GM18498 (cell line): ENCODE data around the gene CIITA.

Source experiments
- ATAC-seq: cut with Tn5 transposase; IDR thresholded peaks from one replicate; pipeline ENCODE4 v1.9.1; 2021; ENCODE audit warnings: mild to moderate bottlenecking, moderate library complexity; ENCODE audit not compliant: unreplicated experiment

The CIITA gene

DNA sequence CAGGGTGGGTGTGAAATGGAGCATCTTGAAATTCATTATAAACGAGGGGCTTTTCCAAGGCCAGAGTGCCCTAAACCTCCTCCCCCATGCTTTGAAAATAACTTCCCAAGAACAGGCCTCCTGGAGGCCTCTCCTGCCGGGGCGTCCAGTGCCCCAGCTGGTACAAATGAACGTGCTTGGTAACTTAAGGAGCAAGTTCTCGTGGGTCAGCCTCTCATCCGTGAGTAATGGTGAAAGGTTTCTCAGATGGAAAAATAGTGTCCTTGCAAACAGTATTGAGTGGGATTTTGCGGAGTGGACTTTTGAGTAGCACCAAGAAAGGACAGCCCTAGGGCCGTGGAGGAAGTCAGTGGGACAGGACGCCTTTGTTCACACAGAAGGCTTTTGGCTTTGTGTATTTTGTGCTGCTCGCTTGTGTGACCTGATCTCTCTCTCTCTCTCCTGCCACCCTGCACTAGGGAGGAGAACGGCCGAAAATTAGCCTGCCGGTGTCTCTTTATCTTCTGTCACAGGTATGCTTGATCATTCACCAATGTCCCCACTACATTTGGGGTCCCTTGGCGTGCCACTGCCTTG lies 102.0 kb downstream of the CIITA start:
- ATAC-seq, result no peak

- ATAC-seq, result no peak
Measured at GRCh38 chr16:10979717-10980601, 103.0 kb downstream of the CIITA start.

- no peak for ATAC-seq
Measured at GRCh38 chr16:10980813-10981212, 103.8 kb downstream of the CIITA start.

DNA sequence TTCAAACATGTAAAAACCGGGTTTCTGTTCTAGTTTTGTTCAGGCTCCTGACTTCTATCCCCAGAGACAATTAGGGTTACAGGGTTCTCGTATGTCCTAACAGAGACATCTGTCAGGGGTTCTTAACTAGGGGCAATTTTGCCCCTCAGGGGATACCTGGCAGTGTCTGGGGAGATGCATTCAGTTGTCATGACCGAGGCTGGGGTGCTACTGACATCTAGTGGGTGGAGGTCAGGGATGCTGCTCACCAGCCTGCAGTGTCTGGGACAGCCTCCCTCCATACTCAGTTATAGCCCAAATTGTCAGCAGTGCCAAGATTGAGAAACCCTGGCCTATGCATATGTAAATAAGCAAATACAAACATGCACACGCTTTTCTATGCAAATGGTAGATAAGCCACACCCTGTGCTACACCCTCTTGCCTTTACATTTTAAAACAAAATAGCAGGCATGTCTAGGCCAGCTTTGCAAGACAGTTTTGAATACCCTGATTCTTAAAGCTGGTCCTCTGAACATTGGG lies 104.8 kb downstream of the CIITA start:
- peak; percentile 77 for ATAC-seq

- ATAC-seq, result peak; percentile 36
Measured at GRCh38 chr16:10982465-10983150, 105.6 kb downstream of the CIITA start.

DNA sequence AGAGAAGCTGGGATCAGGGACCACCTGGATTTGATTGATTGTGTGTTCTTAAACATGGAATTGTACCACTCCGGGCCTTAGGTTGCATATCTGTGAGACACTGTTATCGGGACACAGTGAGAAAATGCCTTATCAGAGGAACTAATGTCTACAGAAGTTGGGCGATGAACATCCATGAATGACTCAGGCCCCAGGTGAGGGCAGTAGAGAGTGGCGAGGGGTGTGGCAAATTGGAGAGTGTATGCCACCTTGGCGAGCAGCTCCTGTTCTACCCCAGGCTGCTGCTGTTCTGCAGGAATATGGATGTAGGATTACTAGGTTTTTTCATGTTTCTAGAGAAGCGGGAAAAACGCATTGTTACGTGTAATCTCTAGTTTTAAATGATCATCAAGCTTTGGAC lies 106.2 kb downstream of the CIITA start:
- ATAC-seq, result peak; percentile 18

DNA sequence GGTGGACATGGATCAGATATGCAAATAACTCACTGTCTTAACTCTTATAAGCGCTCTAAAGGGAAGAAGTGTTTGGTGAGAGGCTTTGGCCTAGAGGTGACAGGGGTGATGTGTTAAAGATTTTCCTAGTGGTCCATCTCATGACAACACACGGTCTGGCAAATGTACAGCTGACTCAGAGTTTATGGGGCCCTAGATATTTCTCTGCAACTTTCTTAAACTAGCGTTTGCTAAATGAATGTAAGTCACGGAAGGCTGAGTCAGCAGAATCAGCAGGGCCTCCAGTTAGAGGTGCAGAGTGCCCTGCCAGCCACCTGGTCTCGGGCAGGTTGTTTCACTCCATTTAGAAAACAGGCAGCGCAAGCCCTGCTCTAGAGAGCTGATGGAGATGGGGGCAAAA lies 107.5 kb downstream of the CIITA start:
- no peak for ATAC-seq
